Kasumi-1 (cell line): ENCODE measurements around the gene CTCF.

Experiments used
- DNase-seq, 2 experiments: peaks; one replicate each; lab custom pipeline; 2025; lab: John Stamatoyannopoulos, UW

CTCF gene

DNA sequence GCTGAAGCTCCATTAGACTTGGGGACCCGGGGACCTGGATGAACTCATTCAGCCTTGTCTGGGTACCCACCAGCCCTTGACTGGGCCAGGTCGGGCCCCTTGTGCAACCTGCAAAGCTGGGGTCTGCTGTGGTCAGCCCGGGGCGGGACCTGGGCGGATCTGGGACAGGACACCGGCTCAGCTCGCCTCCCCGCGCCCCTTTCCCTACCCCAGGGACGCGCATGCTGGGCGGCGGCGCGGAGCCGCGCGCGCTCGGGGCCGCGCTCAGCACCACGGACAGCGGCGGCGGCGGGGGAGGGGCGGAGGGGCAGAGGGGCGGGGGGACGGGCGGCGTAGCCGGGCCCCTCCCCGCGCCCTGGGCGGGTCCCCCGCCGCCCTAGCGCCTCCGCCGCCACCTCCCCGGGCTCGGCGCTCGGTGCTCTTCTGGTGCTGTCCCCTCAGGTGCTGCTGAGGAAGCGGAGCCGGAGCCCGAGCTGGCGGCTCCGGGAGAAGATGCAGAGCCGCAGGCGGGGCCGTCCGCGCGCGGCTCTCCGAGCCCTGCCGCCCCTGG, 90.3 kb downstream of the CTCF start:
- DNase-seq = no peak

DNA sequence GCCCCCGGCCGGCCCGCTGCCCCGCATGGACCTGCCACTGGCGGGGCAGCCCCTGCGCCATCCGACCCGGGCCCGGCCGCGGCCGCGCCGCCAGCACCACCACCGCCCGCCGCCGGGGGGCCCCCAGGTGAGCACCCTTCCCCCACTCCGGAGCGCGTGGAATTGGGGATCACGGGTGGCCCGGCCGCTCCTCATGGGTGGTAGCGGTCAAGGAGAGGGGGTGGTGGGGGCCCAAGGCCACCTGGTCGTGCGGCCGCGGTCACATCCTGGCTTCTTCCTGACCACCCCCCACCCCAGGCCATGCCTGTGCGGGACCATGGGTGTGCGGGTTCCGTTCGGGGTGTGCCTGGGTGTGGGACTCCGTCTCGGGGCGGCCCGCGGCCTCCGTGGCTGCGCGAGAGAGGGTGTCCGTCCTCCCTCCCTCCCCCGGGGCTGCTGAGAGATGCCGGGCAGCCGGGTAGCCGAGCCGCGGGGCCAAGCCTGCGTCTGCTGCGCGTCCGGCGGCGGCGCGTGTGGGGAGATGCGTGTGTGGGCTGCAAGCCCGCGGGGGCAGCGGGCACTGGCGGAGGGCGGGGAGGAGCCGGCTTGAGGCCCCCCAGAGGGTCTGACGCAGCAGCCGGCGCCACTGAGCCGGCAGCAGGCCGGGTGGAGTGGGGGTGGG, 90.9 kb downstream of the CTCF start:
- no peak for DNase-seq

DNA sequence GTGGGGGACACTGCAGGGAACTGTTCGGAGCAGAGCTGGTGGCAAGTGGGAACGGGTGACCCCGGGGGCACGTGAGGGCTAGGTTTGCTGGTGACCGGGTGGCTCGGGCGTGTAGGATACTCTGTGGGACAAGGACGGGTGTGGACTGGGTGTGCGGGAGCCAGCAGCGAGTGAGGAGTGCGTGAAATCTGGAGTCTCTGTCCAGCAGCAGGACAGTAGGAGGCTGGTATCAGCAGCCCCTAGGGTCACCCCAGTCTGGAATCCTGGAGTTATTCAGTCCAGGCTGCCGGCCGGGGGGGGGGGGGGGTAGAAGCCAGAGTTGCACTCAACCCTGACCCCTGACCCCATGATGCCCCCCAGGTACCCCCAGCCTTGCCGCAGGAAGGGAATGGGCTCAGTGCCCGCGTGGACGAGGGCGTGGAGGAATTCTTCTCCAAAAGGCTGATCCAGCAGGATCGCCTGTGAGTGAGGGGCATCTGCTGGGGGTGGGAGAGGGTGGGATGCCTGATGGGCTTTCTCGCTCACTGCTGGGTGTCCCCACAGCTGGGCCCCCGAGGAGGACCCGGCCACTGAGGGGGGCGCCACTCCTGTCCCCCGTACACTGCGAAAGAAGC, 91.6 kb downstream of the CTCF start:
- no peak for DNase-seq

DNA sequence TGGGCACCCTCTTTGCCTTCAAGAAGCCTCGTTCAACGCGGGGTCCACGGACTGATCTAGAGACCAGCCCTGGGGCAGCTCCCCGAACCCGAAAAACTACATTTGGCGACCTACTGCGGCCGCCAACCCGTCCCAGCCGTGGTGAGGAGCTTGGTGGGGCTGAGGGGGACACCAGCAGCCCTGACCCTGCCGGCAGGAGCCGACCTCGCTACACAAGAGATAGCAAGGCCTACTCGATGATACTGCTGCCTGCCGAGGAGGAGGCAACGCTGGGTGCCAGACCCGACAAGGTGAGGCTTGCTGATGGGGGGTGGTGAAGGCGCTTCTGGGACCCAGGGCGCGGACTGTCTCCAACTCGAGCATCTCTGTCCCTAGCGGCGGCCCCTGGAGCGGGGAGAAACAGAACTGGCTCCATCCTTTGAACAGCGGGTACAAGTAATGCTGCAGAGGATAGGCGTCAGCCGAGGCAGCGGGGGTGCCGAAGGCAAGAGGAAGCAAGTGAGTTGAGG, 92.1 kb downstream of the CTCF start:
- no peak for DNase-seq

DNA sequence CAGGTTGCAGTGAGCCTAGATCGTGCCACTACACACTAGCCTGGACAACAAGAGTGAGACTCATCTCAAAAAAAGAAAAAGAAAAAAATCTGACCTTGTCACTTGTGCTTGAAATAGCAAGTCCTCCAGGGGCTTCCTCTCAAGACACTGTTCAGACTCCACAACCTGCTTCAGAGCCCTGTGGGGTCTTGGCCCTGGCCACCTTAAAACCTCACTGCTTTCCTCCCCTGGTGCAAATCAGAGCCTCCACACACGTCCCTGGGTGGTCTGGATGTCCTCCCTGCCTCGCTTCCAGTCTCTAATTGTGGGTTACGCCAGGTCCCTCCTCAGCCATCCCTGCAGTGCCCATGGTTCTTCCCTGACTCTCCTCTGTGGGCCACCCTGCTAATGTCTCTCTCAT, 93.0 kb downstream of the CTCF start:
- no peak for DNase-seq

DNA sequence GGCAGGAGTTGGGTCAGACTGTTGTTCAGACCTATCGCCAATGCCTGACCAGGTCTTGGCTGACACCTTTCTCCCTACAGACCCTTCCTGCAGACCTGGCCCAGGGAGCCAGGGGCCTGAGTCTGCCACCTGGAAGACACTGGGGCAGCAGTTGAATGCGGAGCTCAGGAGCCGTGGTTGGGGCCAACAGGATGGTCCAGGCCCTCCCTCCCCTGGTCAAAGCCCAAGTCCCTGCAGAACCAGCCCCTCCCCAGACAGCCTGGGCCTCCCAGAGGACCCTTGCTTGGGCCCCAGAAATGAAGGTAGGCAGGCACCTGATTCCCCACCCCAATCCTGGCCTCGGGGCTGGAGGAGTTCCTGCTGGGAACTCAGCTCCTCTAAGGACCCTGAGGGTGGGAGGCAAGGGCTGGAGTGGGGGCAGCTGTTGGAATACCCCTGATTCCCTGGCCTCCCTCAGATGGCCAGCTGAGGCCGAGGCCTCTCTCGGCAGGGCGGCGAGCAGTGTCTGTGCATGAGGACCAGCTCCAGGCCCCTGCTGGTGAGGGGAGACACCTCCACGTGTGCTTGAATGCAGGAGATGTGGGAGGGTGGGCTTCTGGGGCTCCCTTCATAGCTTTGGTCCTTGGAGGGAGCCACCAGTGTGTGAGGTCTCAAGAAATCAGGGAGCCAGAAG, 94.2 kb downstream of the CTCF start:
- DNase-seq = no peak

DNA sequence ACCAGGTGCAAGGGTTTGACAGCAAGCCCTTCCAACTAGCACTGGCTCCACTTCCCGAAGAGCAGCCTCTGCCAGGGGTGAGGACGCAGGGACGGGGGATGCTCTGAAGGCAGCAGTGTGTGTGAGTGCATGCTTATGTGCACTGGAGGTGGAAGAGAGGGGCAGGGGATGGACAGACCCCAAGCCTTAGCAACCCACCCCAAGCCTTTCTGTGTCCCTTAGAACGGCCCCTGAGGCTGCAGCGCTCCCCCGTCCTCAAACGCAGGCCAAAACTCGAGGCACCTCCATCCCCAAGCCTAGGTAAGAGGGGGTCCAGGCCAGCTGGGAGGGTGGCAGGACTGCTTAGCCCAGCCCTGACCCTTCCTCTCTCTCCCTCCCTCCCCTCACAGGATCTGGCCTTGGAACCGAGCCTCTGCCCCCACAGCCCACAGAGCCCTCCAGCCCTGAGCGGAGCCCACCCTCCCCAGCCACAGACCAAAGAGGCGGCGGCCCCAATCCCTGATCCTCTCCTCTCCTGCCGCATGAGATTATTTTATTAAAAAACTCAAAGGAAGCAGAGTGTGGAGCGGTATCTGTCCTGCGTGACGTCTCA, 94.8 kb downstream of the CTCF start:
- DNase-seq = no peak

DNA sequence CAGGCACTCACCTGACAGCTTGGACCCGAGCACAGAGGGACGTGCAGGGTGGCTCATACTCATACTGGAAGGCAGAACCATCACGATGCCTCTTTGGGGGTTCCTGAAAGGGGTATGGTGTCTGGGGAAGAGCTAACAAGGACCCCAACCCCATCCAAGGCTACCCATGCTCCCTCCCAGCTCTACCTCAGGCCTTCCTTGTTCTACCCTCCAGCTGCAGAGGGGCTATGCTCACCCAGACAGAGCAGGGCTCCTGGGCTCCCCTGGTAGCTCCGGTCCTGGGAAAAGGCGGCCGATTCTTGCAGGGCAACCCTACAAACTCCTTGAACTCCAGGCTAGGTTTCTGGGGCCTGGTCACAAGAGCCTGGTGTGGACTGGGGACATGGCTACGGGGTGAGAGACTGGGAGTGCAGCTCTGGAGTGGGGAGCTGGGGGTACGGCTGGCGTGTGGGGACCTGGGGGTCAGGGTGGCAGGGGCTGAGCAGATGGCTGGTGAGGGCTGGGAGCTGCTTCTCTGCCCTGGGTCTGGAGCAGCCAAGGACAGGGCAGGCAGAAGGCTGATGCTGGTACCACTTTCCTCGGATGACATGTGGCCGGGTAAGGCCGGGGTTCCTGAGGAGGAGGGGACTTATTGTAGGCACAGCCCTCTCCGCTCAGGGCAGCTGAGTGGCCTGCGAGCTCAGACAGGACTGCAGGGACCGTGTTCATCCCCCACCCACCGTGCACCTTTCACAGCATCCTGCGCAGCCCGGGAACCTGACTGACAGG, 95.6 kb downstream of the CTCF start:
- no peak for DNase-seq

DNA sequence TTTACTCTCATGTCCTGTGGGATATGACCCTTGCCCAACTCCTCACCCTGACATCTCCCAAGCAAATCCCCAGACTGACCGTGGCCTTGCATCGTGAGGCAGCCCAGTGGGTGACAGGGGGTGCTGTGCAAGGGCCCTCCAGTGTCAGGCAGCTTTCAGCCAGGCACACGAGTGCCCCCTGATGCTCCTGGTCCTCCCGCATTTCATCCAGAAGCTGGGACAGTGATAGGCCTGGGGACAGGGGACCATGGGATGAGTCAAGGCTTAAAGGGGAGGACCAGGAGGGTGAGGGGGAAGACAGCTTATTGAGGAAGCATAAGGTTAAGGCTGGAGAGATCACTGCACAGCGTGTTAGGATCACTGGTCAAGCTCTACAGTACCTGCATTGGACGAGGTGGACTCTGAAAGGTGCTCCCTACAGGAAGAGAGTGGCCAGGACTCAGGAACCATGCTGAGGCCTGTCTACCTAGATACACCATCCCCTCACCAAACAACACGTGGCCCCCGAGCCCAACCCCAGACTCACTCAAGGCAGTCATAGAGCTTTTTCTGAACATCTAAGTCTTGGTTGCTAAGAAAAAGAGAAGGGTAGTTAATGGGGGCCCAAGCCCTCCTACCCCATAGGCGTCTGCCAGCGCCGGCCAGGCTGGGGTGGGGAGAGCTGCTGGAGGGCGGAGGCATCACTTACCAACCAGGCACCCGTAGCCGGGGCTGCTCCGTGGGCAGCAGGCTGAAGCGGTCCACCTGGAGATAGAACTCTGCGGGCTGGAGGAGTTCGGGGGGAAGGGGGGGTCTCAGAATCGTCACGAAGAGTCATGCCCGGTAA, 96.7 kb downstream of the CTCF start:
- no peak for DNase-seq

DNA sequence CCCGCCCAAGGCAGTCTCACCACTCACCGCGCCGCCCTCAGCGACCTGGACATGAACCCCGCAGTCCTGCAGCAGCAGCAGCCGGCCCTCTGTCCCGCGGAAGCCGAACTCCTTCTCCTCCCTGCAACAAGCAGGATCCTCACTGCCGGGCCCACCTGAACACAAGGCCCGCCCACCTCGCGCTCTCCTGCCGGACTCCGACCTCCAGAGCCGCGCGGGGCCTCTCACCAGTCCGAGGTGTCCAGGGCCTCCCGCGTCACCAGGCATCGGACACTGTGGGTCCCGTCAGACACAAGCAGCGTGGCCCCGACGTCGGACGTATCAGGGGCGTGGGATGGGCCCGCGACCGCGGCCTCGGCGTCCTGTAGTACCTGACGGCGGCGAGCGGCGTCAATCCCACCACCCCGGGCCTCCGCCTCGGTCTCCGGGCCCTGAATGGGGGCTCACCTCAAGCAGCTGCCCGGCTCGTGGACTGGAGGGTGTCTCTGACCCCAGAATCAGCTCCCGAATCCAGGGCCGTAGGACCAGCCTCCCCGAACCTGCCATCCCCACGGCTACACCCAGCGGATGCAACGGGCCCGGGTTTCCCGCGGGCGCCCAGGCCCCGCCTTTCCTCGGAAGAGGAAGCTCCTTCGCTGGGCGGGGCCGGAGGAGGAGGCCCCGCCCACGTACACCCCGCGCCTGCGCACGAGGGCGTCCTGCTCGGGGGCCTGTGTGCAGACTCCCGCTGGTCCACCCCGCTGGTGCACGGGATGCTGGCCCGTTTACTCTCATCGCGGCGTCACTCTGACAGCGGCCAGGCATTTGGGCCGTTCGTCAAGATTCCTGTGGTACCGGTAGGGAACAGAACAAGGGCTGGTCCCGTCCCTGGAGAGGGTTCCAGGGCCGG, 97.6 kb downstream of the CTCF start, which contains the start of gene ACD:
Gene ACD, minus strand, starts transcription at position 586 of the 889 bp plus-strand sequence. Its CDS starts 40 bp downstream, at position 546.
- DNase-seq = peak; percentile 73 to 79

DNA sequence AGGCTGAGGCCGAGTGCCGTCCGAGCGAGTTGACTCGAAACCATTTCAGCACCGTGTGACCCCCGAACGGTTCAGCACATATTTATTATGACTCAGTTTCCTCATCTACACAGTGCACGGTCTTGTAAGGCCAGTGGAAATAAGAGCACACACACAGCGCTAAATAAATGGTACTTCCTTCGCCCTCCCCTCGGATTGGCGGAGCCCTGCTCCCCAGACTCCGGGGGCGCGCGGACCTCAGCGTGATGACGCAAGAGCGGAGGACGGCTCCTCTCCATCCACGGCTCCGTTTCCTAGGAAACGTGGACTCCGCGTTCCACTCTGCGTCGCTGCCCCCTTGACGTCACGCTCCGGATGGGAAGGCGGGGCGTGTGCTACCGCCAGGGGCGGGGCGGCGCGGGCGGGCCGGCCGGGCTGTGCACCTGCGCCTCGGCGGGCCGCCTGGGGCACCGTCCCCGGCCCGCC, 98.3 kb downstream of the CTCF start, which contains the start of gene PARD6A:
Gene PARD6A, plus strand, starts transcription at position 397 of the 465 bp plus-strand sequence. CDS start 79 bp downstream, outside the sequence.
- DNase-seq = peak; percentile 93 to 94

DNA sequence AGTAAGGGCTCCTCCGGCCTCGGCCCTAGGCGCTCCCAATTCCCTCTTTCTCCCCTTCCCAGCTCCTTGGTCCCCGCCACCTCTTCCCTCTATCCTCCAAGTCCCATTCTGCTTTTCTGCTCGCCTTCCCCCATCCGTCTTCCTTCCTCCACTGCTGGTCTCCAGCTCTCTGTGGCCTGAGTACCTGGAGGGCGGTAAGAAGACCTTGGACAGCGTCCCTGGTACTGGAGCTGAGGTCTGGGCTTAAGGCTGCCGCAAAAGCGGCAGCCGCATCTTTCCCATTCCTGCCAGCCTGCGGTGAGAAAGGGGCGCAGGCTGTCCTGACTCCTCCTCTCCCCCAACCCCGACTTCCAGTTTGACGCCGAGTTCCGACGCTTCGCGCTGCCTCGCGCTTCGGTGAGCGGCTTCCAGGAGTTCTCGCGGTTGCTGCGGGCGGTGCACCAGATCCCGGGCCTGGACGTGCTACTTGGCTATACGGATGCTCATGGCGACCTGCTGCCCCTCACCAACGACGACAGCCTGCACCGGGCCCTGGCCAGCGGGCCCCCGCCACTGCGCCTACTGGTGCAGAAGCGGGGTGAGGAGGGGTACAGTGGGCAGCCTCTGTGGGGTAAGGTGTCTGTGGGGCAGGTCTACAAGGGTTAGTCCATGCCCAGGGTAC, 98.9 kb downstream of the CTCF start:
- peak; percentile 40 to 52 for DNase-seq

DNA sequence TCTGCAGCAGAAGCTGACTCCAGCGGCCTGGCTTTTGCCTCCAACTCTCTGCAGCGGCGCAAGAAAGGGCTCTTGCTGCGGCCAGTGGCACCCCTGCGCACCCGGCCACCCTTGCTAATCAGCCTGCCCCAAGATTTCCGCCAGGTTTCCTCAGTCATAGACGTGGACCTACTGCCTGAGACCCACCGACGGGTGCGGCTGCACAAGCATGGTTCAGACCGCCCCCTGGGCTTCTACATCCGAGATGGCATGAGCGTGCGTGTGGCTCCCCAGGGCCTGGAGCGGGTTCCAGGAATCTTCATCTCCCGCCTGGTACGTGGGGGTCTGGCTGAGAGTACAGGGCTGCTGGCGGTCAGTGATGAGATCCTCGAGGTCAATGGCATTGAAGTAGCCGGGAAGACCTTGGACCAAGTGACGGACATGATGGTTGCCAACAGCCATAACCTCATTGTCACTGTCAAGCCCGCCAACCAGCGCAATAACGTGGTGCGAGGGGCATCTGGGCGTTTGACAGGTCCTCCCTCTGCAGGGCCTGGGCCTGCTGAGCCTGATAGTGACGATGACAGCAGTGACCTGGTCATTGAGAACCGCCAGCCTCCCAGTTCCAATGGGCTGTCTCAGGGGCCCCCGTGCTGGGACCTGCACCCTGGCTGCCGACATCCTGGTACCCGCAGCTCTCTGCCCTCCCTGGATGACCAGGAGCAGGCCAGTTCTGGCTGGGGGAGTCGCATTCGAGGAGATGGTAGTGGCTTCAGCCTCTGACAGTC, 99.7 kb downstream of the CTCF start:
- no peak for DNase-seq

DNA sequence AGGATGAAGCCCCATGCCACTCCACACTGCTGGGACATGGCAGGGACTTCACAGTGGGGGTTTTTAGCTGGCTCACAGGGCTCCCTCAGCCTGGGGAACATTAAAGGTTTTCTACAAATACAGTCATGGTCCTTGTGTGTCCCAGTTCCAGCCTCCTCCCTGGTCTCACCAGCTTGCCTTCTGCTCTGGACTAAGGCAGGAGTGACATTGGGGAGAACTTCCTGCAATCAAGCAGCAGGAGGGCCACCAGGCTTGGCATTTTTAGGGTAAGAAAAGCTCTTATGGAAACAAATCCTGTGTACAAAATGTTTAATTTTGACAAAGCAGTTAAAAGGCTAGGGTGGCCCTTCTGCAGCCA, 100.3 kb downstream of the CTCF start:
- DNase-seq = no peak

DNA sequence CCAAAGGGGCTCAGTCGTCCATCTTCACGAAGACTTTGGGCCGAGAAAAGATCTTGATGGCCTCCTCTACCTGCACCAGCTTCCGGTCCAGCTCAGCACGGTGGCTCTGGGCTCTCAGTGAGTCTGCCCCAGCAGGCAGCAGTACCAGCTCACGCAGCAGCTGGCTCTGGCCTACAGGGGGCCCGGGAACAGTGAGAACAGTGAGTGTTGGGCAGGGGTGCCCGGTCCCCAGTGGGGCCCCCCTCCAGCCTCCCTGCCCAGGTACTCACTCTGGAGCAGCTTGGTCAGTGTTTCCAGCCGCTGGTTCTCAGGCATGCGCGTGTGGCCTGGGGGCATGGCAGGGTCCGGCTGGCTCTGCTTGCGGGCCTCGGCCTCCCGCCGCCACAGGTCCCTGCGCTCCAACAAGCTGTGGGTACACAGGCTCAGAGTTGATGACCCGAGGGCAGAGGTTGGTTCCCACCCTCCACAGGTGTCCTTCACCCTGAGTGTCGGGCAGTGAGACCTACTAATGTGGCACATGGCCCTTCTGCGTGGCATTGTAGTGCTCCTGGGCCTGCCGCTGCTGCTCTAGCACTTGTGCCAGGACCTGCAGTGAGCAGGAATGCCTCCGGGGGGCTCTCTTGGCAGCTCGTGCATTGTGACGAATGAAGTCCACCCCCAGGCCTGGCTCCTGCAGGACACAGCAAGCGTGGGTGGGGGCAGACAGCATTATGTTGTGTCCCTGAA, 101.0 kb downstream of the CTCF start:
- DNase-seq = peak; percentile 13 to 28

DNA sequence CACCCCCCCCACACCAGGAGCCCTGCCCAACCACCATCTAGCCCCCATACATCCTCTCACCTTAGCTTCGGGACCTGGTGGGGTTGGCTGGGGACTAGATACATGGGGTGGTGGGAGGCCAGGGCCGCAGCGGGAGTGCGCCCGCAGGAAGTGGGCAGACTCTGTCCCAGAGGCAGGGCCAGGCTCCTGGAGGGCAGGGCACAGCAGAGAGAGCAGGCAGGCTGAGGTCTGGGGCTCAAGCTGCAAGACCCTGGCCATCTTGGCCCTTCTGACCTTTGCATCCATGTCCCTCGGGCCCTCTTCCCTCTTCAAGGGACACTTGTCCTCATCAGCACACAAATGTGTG, 101.5 kb downstream of the CTCF start:
- DNase-seq = no peak

DNA sequence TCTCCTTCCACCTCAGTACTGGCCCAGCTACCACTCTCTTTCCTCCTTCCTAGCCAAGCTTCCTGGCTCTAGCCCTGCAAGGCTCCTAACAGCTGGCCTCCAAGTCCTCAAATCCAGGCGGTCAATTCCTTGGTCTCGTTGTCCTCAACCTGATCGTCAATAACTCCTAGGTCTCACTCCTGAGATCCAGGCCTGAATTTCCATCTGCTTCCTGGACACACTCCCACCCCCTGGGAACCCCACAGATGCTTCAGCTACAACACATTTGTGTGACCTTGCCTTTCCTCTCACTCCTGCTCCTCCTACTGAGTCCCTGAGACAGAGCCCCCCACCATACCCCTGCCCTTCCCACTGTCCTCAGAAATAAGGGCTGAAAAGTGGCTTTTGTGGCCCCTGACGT, 101.9 kb downstream of the CTCF start:
- no peak for DNase-seq

DNA sequence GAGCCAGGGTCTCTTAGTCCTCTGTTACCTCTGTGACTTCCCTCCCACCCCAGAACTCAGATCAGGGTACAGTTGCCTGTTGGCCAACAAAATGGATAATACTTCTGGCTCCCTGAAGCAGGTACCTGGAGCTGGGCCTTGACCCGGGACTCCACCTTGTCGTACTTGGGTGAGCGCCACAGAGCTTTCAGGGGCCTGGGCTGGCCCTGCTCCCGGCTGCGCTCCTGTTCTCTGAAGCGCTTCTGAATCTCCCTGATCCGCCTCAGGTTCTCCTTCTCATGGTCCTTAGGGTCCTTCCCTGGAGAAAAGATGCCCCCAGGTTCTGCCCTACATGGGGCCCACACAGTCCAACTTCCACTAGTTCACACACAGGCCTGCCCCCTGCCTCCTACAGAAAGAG, 102.5 kb downstream of the CTCF start:
- DNase-seq = no peak
